HEK293T (cell line): ENCODE data around the gene IL20.

Experiments used
- ARNT ChIP-seq: fragments of 450-650 bp; IDR thresholded peaks from 2 replicates; pipeline ENCODE4 v1.6.1; 2017; ENCODE audit warnings: mild to moderate bottlenecking
- BHLHE40 ChIP-seq: fragments of 450-650 bp; IDR thresholded peaks from 2 replicates; pipeline ENCODE4 v1.6.1; 2016; ENCODE audit warnings: mild to moderate bottlenecking, moderate library complexity, borderline replicate concordance

DNA sequence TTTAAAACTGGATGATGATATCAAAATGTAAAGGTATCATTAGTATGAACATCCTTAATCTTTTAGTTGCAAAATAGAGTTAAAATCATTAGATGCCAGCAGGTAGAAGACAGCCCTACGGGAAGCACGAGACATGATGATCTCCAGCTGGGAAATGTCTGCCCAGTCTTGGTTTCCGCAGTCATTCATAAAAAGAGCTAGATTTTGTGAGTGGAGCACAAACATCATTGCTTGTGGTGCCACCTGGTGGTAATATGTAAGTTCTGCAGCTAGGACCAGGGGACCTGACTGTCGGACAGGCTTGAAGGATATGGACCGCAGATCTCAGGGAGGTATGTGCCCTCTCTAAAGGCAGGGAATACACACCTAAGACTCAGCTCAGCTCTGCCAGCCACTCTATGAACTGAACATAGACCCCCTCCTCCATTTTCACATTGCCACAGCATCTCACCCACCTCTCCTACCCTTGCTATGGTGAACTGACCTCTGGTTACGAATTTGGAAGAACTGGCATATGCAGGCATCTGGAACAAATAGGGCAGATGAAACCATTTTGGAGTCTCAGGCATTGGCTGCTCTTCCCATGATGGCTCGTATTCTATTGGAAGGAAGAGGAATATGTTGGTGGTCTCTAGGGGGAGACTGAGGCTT is 47.1 kb downstream of the IL20 start:
- TF ChIP-seq ARNT = no peak
- TF ChIP-seq BHLHE40 = no peak
